Stimulated activated CD4-positive, alpha-beta T cell treated with anti-CD3 and anti-CD28 coated beads, TNF-alpha, amount 100 ng/mL, for 1 hour (primary cell): ENCODE data around the gene KNL1.
"Not testable (repeated sequence)": the region's sequence is repeated elsewhere in the genome, so short reads cannot be mapped to it uniquely, and the experiment has no call there.

Experiments
- DNase-seq, 3 donors: peaks; one replicate each; pipeline ENCODE4 v3.0.0-alpha.2; 2020; ENCODE audit warnings: low read depth in 3 of 3, low spot score in 1 of 3

KNL1 gene

GRCh38 chr15:40650479-40650878, 56.4 kb downstream of the KNL1 start:
- no peak for DNase-seq

GRCh38 chr15:40660686-40661085, 66.6 kb downstream of the KNL1 start:
- DNase-seq, result no peak

GRCh38 chr15:40664909-40665308, 70.9 kb downstream of the KNL1 start:
- DNase-seq, result no peak

GRCh38 chr15:40676290-40676689, 82.2 kb downstream of the KNL1 start:
- not testable (repeated sequence) for DNase-seq

GRCh38 chr15:40676906-40677305, 82.9 kb downstream of the KNL1 start:
- not testable (repeated sequence) for DNase-seq

- DNase-seq, result no peak
Measured at GRCh38 chr15:40680151-40680550, 86.1 kb downstream of the KNL1 start.

GRCh38 chr15:40680959-40681358, 86.9 kb downstream of the KNL1 start:
- not testable (repeated sequence) for DNase-seq

GRCh38 chr15:40684381-40684780, 90.3 kb downstream of the KNL1 start:
- no peak for DNase-seq

GRCh38 chr15:40685376-40685775, 91.3 kb downstream of the KNL1 start:
- DNase-seq, result no peak

- DNase-seq, result no peak
Measured at GRCh38 chr15:40688932-40689799, 95.1 kb downstream of the KNL1 start.

GRCh38 chr15:40691737-40692136, 97.7 kb downstream of the KNL1 start:
- DNase-seq, result no peak

- no peak for DNase-seq
Measured at GRCh38 chr15:40693904-40694687, 100.0 kb downstream of the KNL1 start.

- DNase-seq, result peak; percentile 67 to 89 (median 73)
Measured at GRCh38 chr15:40694688-40695468, 100.8 kb downstream of the KNL1 start, which contains the start of gene RAD51. Gene RAD51 (plus strand): TSS chr15:40695174. CDS start chr15:40698759, 3,585 bp downstream.

GRCh38 chr15:40695469-40695890, 101.4 kb downstream of the KNL1 start:
- no peak for DNase-seq

- no peak for DNase-seq
Measured at GRCh38 chr15:40696228-40696627, 102.2 kb downstream of the KNL1 start.

- no peak for DNase-seq
Measured at GRCh38 chr15:40697916-40698315, 103.9 kb downstream of the KNL1 start.

- no peak for DNase-seq
Measured at GRCh38 chr15:40702077-40702476, 108.0 kb downstream of the KNL1 start.

- DNase-seq, result no peak
Measured at GRCh38 chr15:40706121-40706520, 112.1 kb downstream of the KNL1 start.
